Fibroblast of villous mesenchyme (primary cell): ENCODE data around the gene CHD6. TPM values are rescaled to one million over a fixed set of nuclear protein-coding genes. Genes with fewer than 3 reads are reported as not detected.
A peak's percentile ranks its signal among the peaks of the same experiment; 100 is the strongest.

Experiments
- DNase-seq: peaks from one replicate; pipeline ENCODE4 v3.0.0-alpha.2; 2010; ENCODE audit warnings: low read depth
- H3K4me3 ChIP-seq: 2 replicates; pipeline ENCODE4 v1.5.1; 2011; ENCODE audit warnings: low read depth, mild to moderate bottlenecking, low read length
- CTCF ChIP-seq: IDR thresholded peaks from 2 replicates; pipeline ENCODE4 v1.5.1; 2012; ENCODE audit warnings: low read depth, mild to moderate bottlenecking, low read length; ENCODE audit not compliant: insufficient read depth
- total RNA-seq: library from RNA; depleted of rRNA; stranded (reverse); fragments of >200 nt; gene quantifications from 2 replicates; pipeline ENCODE4 v1.2.3, GENCODE V29; 2012

Gene CHD6
- total RNA-seq, 1 donor: 33.2 TPM

GRCh38 chr20:41424546-41424945, 193.6 kb downstream of the CHD6 start:
- peak; percentile 79 for DNase-seq
- H3K4me3 ChIP-seq: no peak overlapping the region
- TF ChIP-seq CTCF: no peak

- no peak for DNase-seq
- no peak for TF ChIP-seq CTCF
- H3K4me3 ChIP-seq: no peak overlapping the region
Observed at GRCh38 chr20:41424011-41424410, 194.2 kb downstream of the CHD6 start.

- no peak overlapping the region for H3K4me3 ChIP-seq
- TF ChIP-seq CTCF: no peak
- peak; percentile 26 for DNase-seq
Observed at GRCh38 chr20:41422953-41423352, 195.2 kb downstream of the CHD6 start.

- no peak for TF ChIP-seq CTCF
- DNase-seq: no peak
- H3K4me3 ChIP-seq: no peak overlapping the region
Observed at GRCh38 chr20:41418739-41419293, 199.4 kb downstream of the CHD6 start.

- no peak for TF ChIP-seq CTCF
- no peak for DNase-seq
- no peak overlapping the region for H3K4me3 ChIP-seq
Observed at GRCh38 chr20:41418031-41418430, 200.1 kb downstream of the CHD6 start.

- H3K4me3 ChIP-seq: no peak overlapping the region
- no peak for TF ChIP-seq CTCF
- no peak for DNase-seq
Observed at GRCh38 chr20:41415191-41415590, 203.0 kb downstream of the CHD6 start.

GRCh38 chr20:41413169-41413568, 205.0 kb downstream of the CHD6 start:
- H3K4me3 ChIP-seq: no peak overlapping the region
- TF ChIP-seq CTCF: no peak
- no peak for DNase-seq
